ENCODE measurements around the gene DRD5.
A peak's percentile ranks its signal among the peaks of the same experiment; 100 is the strongest.
"Not testable (repeated sequence)": the region's sequence is repeated elsewhere in the genome, so short reads cannot be mapped to it uniquely, and the experiment has no call there.

DRD5 gene

GRCh38 chr4:9781343-9782135 is at the start of gene DRD5:
Gene DRD5 (plus strand): TSS chr4:9781634. CDS start chr4:9782030, 396 bp downstream.
- DNase-seq, result no peak

- not testable (repeated sequence) for DNase-seq
Observed at GRCh38 chr4:9732256-9732655, 49.2 kb upstream of the DRD5 start.

GRCh38 chr4:9735515-9735914 is 45.9 kb upstream of the DRD5 start:
- no peak for DNase-seq

DNA sequence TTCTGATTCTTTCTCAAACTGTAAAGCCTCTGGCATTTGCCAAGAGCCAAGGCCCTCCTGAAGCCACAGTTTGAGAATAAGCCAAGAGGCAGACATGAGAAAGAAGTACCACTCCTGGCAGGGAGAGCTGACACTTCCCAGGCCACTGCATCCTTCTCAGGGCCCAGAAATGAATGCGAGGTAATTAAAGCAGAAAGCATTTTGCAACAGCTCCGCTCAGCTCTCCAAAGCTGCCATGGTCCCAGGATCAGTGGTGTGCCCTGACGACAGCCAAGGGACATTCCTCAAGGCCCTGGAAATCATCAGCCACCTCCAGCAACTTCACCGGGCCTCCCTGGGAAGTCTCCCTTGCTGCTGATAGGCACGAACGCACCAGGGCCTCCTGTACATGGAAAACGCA is 44.2 kb upstream of the DRD5 start:
- not testable (repeated sequence) for DNase-seq

DNA sequence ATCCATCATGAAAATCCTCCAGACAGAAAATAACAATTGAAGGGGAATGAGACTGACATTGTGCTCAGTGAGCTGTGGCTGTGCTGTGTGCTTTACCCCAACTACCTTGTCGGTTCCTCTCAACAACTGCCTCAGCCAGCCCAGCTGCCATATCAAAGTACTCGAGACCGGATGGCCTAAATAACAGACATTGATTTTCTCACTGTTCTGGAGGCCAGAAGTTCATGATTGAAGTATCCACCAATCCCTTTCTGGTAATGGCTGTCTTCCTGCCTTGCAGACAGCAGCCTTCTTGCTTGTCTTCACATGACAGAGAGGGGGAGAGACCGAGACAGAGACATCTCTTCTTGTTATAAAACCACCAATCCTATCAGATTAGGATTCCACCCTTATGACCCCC is 37.6 kb upstream of the DRD5 start:
- not testable (repeated sequence) for DNase-seq

GRCh38 chr4:9745782-9746181 is 35.7 kb upstream of the DRD5 start:
- DNase-seq, result no peak

GRCh38 chr4:9758641-9759317 is 22.7 kb upstream of the DRD5 start:
- no peak for DNase-seq

DNA sequence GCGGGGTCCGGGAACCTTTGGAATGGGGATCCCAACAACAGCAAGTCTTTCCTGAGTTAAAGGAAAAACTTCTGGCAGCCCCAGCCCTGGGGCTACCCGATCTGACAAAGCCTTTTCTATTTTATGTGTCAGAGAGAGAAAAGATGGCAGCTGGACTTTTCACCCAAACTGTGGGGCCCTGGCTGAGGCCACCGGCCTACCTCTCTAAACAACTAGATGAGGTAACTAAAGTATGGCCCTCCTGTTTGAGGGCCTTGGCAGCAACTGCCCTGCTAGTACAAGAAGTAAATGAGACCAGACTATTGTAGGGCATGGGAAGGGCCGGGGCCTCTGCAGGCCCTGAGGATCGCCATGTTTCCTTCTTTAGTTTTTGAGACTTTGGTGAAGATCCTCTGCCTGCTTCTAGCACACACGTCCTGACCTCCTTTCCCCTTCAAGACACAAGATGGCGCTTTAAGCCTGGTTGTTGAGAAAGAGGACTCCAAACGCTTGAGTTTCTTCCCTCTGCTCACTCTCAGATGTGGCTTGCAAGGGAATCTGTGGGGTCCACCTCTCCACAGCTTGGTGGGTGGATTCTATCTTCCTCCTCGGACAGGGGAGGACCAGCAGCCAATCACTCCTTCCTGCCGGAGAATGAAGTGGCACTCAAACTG is 18.5 kb upstream of the DRD5 start:
- peak; percentile 42 for DNase-seq

DNA sequence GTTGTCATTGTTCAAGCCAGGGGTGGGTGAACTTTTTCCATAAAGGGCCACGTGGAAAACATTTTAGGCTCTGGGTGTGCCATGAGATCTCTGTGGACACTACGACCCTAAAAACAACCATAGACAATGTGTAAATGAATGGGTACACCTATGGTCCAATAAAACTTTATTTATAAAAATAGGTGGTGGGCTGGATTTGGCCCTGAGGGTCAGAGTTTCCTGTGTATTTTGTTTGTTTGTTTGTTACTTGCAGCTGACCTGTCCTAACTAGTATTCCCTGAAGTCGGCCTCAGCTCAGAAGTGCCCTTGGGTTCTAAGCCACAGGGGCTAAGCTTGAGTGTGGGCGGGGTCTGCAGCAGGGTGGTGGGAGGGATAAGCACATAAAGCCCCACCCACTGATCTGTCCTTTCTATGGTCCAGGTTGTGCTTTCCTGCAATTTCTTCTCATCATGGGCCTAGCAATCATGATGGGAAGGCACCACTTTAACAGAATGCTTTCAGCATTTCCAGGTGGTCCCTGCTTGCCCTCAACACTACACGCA is 17.2 kb upstream of the DRD5 start:
- no peak for DNase-seq

DNA sequence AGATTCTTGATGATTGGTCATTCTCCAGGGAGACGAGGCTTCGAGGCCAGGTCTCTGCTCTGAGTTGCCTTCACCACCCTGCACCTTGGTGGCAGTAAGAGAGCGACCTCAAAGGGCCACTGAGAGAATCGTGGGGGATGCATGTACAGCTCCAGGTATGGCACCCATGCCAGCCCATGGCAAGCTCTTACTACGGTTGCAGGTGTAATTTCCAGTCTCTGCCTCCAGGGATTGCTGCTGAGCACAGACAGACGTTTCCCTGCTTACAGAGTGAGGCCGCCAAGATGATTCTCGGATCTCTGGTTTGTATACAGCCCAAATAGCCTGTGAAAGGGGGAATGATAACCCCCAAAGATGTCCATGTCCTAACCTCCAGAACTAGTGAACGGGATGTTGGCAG is 16.3 kb upstream of the DRD5 start:
- no peak for DNase-seq

- DNase-seq, result no peak
Observed at GRCh38 chr4:9769321-9769720, 12.1 kb upstream of the DRD5 start.

DNA sequence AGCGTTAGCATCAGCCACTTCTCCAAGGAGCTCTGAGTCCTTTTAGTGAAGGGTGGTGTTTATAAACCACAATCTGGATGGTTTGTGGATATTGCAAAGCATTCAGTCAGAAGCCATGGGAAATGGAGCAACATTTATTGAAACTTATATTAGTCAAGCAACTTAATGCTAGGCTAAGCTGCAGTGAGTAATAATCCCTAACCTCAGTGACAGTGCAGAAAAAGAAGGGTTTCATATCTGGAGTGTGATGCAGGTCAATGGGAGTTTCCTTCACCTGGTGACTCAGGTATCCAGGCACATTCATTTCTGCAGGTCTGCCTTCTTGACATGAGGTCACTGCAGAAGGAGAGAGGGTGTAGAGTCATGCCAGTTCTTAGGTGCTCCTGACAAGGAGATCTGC is 10.4 kb upstream of the DRD5 start:
- no peak for DNase-seq

- DNase-seq, result no peak
Observed at GRCh38 chr4:9773471-9773870, 8.0 kb upstream of the DRD5 start.

DNA sequence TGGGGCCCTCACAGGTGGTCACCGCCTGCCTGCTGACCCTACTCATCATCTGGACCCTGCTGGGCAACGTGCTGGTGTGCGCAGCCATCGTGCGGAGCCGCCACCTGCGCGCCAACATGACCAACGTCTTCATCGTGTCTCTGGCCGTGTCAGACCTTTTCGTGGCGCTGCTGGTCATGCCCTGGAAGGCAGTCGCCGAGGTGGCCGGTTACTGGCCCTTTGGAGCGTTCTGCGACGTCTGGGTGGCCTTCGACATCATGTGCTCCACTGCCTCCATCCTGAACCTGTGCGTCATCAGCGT is 652 bp downstream of the DRD5 start:
- no peak for DNase-seq

GRCh38 chr4:9785891-9786290 is 4.5 kb downstream of the DRD5 start:
- not testable (repeated sequence) for DNase-seq

DNA sequence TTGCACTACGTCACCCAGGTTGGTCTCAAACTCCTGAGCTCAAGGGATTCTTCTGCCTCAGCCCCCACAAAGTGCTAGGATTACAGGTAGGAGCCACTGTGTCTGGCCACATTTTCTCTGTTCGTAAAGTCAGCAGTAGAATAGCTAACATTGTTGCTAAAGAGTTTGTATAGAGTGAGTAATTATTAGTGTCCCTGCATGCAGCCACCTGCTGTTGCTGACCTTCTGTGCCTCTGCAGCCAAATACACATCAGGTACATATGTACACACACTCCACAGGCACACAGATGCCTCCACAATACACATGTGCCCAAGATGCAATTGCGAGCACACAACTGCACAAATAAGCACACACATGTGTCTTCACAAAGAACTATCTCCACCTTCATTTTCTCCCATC is 10.9 kb downstream of the DRD5 start:
- DNase-seq, result no peak

DNA sequence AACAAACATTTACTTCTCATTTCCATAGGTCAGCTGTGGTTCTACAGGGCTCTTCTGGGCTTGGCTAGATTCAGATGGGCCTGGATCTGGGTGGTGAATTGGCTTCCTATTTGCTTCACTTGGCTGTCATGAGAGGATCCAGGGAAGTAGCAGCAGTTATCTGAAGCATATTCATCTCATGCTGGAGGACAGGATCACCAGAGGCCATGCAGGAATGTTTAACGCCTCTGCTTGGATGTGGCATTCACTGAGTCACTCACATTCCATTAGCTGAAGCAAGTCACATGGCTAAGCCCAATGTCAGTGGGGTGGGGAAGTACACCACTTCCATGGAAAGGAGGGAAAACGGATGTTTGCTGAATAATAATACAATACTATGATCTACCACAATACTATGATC is 15.2 kb downstream of the DRD5 start:
- DNase-seq, result not testable (repeated sequence)

- DNase-seq, result no peak
Observed at GRCh38 chr4:9800848-9801247, 19.4 kb downstream of the DRD5 start.

DNA sequence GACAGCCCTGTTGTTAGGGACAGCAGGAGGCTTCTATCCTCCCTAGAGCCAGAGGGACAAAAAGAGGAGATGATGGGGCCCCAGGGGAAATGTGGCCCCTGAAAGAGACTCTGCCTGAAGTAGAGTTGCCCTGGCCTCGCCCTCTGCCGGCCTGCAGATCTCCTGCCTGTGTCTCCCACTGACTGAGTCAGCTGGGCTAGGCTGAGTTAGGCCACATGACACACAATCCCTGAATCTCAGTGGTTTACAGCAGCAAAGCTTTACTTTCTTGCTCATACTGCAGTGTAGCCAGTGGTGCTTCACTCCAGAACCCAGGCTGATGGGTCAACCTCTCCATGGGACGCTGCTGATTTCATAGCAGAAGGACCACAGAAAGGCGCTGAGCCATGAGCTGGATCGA is 23.5 kb downstream of the DRD5 start:
- DNase-seq, result no peak

DNA sequence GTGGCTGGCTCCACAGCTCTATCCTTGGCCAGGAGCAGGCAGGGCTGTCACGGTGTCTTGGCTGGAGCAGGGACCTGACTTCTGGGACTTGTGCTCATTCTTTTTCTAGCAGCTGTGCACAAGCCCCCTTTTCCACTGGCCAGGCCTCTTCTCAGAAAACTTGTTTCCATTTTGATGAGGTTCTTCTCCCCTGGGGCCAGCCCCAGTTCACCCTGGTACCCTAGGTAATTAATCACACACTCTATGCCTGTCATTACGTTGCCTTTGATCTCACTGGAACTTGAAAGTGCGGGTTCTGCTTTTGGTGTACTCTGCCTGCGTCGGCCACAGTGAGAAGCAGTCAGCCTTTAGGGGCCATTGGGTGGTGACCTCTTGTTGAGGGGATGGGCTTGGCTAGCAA is 26.6 kb downstream of the DRD5 start:
- no peak for DNase-seq

- DNase-seq, result no peak
Observed at GRCh38 chr4:9811806-9812205, 30.4 kb downstream of the DRD5 start.

DNA sequence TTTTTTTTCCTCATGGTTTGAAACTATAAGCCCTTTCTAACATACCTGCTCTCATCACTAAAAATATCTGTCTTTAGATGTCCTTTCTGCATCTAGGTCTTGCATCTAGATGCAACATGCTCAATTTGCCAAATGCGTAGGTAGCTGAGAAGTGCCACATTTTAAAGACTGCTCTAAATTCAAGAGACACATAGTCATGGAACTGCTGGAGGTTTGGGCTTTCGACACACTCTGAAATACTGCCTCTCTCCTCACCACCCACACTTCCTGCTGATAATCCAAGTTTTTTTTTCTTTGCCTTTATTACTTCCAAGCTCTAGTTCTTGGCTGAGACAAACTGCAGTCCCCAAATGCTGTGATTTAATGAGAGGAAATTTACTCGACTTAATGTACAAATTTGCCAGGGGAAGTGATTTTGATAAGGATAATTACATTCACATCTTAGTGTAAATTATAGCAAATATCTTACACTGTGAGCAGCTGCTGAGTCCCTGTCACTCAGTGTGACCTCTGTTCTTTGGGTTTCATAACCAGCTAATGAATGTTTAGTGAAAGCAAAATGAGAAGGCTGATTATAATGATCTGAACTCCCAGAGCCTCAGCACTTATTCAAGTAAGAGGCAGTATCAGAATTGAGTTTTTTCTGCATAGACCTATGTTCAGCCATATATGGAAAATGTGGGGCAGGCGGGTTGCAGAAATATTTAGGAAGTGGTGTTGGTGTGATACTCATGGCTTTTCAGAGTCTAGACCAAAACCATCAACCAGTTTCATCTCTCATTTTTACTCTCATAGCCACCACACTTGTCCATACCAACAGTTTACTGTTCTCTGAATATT is 31.3 kb downstream of the DRD5 start:
- DNase-seq, result no peak

- no peak for DNase-seq
Observed at GRCh38 chr4:9816285-9816684, 34.9 kb downstream of the DRD5 start.

All from CD4-positive, alpha-beta T cell treated with Interleukin-12 subunit alpha and Interleukin-12 subunit beta, for 1 hour (primary cell).